Mesothelial cell of epicardium (in vitro differentiated cells): ENCODE results near the gene SH3RF3. TPM values are rescaled to one million over a fixed set of nuclear protein-coding genes. Genes with fewer than 3 reads are reported as not detected.

Experiments used
- DNase-seq, 2 experiments: peaks; one replicate each; pipeline ENCODE4 v3.0.0; 2021; ENCODE audit warnings: low spot score in 2 of 2; ENCODE audit not compliant: unreplicated experiment in 2 of 2
- H3K27ac Mint-ChIP-seq: 2 replicates; pipeline ENCODE4 v1.8.0; 2021; ENCODE audit warnings: mixed read lengths
- H3K27me3 Mint-ChIP-seq: 2 replicates; pipeline ENCODE4 v1.8.0; 2021; ENCODE audit warnings: low read depth, mixed read lengths
- H3K36me3 Mint-ChIP-seq: 2 replicates; pipeline ENCODE4 v1.8.0; 2021; ENCODE audit warnings: mixed read lengths
- H3K4me1 Mint-ChIP-seq: 2 replicates; pipeline ENCODE4 v1.8.0; 2021; ENCODE audit warnings: mixed read lengths
- H3K4me3 Mint-ChIP-seq: 2 replicates; pipeline ENCODE4 v1.8.0; 2021; ENCODE audit warnings: mild to moderate bottlenecking, moderate library complexity, mixed read lengths
- H3K9me3 Mint-ChIP-seq: 2 replicates; pipeline ENCODE4 v1.8.0; 2021; ENCODE audit warnings: mixed read lengths
- CTCF ChIP-seq: fragments of 200-600 bp; sonication (generic); IDR thresholded peaks from one replicate; pipeline ENCODE4 v1.5.0; 2021; ENCODE audit warnings: antibody characterized with exemption; ENCODE audit not compliant: unreplicated experiment
- total RNA-seq: library from RNA; stranded (reverse); gene quantifications from 3 replicates; pipeline ENCODE4 v1.2.1, GENCODE V29; 2021

Gene SH3RF3
- total RNA-seq, 1 donor from 2014 or later: 2.7 TPM

DNA sequence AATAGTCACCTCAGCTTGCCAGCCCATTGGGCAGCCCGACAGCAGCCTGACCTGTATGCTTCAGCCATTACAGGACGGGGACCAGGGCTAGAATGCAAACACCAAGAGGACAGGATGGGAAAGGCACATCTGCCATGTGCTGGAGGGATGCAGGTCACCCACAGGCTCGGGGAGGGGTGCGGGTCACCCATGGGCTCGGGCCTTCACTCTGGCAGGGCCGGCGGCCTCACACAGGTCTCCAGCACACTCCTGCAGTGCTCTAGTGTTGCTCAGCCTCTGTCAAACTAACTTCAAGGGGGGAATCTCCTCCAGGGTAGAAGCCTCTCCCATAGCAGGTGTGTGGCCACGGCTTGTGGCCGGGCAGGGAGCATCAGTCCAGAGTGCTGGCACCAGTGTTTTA is 262.2 kb downstream of the SH3RF3 start:
- TF ChIP-seq CTCF: no peak
- Mint-ChIP-seq H3K9me3 (no peaks in the 10 kb centered on the region), H3K4me1 (peaks cover 8% of the 10 kb centered on the region), H3K27me3 (peaks cover 5% of the 10 kb centered on the region), H3K4me3 (no peak overlapping the region), H3K27ac (no peak overlapping the region), H3K36me3 (no peaks in the 10 kb centered on the region)
- DNase-seq: no peak

GRCh38 chr2:109392140-109392539 is 263.1 kb downstream of the SH3RF3 start:
- no peak overlapping the region for H3K27ac Mint-ChIP-seq

DNA sequence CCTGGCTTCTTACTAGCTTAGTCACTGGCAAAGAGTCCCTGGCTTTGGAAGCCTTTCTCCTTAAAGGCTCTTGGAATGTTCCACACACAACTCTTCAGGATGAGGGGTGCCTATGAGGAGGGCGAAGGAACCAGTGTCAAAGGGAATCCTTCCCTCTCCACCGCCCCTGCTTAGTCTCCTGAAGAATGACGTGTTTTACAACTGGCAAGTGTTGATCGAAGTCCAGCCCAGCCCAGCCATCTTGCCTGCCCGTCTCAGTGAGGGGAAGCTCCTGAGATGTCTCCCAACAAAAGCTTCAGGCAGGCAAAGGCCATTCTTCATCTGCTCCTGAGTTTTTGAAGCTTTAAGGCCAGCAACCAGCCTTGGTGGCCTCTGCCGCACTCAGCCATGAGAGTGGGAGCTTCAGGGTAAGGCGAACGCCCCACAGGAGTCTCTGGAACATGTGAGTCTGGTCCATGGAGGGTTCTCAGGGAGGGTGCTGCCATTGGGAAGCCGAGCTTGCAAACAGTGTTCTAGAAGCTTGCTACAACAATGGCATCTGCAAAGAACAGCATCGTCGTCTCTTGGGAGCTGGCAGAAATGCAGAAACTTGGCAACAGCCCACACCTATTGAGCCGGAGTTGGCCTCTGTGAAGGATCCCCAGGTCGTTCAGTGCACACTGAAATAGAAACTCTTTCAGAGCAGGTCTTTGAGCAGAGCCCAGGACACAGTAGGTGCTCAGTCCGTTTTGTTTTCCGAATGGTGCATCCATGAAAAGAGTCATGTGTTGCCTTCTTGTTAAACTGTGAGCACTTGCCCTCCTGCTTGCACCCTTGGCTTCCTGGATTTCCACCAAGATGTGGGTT is 264.0 kb downstream of the SH3RF3 start:
- H3K27me3 Mint-ChIP-seq: peaks cover 6% of the 10 kb centered on the region
- H3K4me1 Mint-ChIP-seq: peaks cover 8% of the 10 kb centered on the region
- no peaks in the 10 kb centered on the region for H3K9me3 Mint-ChIP-seq
- TF ChIP-seq CTCF: no peak
- H3K4me3 Mint-ChIP-seq: no peak overlapping the region
- no peak overlapping the region for H3K27ac Mint-ChIP-seq
- no peak for DNase-seq
- H3K36me3 Mint-ChIP-seq: no peaks in the 10 kb centered on the region

More at GRCh38 chr2:109392140-109392539, 263.1 kb downstream of the SH3RF3 start:
- peaks cover 8% of the 10 kb centered on the region for H3K4me1 Mint-ChIP-seq
- no peak overlapping the region for H3K4me3 Mint-ChIP-seq
- no peak for TF ChIP-seq CTCF
- peaks cover 5% of the 10 kb centered on the region for H3K27me3 Mint-ChIP-seq
- no peak for DNase-seq
- no peaks in the 10 kb centered on the region for H3K36me3 Mint-ChIP-seq
- no peaks in the 10 kb centered on the region for H3K9me3 Mint-ChIP-seq

GRCh38 chr2:109393662-109393972 is 264.6 kb downstream of the SH3RF3 start:
- DNase-seq: no peak
- peaks cover 11% of the 10 kb centered on the region for H3K27me3 Mint-ChIP-seq
- no peak for TF ChIP-seq CTCF
- no peaks in the 10 kb centered on the region for H3K9me3 Mint-ChIP-seq
- H3K27ac Mint-ChIP-seq: no peak overlapping the region
- no peak overlapping the region for H3K4me3 Mint-ChIP-seq
- no peaks in the 10 kb centered on the region for H3K36me3 Mint-ChIP-seq
- H3K4me1 Mint-ChIP-seq: peaks cover 8% of the 10 kb centered on the region

DNA sequence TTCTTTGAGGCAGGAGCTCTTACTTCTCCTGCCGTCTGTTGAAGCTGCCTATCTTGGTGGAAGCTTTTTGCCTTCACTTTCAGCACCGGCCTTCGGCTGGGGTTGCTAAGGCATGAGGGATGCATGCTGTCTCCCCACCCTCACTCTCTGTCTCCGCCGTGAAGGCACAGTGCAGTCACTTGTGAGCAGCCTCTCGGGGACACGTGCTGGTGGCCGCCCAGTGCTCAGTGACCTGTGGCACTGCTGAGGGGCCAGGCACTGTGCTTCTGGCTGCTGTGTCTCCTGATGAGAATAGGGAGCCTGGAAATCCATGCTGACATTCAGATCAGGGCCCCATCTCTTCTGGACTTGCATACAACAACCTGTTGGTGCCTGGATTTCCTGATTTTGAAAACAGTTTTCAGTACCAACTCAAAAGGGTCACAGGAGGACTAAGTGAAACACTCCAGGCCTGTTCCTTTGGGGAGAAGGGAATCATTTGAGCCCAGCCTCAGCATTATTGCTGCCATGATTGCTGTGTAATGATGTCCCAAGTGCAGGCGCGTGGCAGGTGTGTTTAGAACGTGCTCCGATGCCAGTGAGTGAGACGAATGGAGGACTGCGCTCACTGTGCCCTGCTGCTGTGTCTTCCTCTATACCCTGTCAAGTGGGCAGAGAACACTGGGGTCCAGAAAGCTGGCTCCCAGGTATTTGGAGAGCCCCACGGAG is 266.6 kb downstream of the SH3RF3 start:
- Mint-ChIP-seq H3K27me3 (peaks cover 10% of the 10 kb centered on the region), H3K9me3 (no peaks in the 10 kb centered on the region), H3K4me1 (peaks cover 8% of the 10 kb centered on the region), H3K36me3 (no peaks in the 10 kb centered on the region), H3K4me3 (no peak overlapping the region), H3K27ac (no peak overlapping the region)
- DNase-seq: no peak
- no peak for TF ChIP-seq CTCF
